Stimulated activated CD8-positive, alpha-beta memory T cell treated with anti-CD3 and anti-CD28 coated beads, Interleukin-7, amount 100 ng/mL, for 48 hours (primary cell): Measurements from ENCODE around the gene ATXN7L3B.

Experiments
- DNase-seq, 2 donors: peaks; one replicate each; pipeline ENCODE4 v3.0.0-alpha.2; 2020; ENCODE audit warnings: low read depth in 1 of 2; ENCODE audit errors: extremely low read depth in 1 of 2

The ATXN7L3B gene

DNA sequence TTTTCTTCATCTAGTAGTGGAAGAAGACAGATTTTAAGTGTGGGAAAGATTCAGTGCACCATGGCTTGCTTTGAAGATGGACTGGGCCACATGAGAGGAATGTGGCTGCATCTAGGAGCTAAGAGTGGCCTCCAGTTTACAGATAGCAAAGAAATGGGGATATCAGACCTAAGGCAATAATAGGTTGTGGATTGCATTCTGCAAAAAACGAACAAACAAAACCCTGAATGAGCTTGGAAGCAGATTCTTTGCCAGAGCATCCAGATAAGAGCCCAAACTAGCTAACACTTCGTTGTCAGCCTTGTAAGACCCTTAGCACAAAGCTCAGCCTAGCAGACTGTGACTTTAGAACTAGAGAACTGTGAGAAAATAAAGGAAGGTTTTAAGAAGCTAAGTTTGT is 9.6 kb downstream of the ATXN7L3B start:
- no peak for DNase-seq

DNA sequence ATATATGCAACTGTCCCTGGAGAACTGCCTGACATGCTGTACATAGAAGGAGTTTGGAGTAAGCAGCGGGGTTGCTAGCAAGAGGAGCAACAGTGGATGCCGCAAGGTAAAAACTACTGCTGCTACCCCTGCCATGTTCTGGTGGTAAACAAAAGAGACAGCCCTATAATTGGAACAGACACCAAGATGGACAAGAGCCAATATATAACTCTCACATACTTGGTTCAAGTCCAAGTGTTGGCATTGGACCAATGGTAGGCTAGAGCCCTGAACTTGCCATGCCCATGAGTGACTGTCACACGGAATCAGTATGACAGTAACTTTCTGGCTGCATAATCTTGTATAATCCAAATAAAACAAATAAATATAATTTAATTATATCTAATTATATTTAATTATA is 13.7 kb downstream of the ATXN7L3B start:
- no peak for DNase-seq

DNA sequence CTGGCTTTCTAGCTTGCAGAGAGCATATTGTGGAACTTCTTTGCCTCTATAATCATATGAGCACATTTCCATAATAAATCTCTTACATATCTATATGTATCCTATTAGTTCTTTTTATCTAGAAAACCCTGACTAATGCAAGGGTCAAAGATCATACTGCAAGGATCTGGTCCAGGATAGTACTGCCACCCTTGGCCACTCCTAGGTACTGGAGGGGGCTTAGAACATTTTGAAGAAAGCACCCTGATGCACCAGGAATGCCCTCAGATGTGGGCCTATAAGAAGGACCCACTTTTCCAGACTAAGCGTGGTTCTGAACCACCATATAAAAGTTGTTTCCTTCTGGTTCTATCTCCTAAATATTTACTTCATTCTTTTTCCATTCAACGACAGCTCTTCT is 14.6 kb downstream of the ATXN7L3B start:
- no peak for DNase-seq

DNA sequence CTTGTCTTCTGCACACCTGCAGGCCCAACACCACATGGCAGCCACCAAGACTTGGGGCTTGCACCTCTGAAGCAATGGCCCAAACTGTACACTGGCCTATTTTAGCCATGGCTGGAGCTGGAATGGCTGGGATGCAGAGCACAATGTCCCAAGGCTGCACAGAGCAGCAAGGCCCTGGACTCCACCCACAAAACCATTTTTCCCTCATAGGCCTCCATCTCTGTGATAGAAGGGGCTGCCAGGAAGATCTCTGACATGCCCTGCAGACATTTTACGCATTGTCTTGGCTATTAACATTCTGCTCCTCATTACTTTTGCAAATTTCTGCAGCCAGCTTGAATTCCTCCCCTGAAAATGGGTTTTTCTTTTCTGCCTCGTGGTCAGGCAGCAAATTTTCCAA is 22.1 kb downstream of the ATXN7L3B start:
- DNase-seq, result no peak

DNA sequence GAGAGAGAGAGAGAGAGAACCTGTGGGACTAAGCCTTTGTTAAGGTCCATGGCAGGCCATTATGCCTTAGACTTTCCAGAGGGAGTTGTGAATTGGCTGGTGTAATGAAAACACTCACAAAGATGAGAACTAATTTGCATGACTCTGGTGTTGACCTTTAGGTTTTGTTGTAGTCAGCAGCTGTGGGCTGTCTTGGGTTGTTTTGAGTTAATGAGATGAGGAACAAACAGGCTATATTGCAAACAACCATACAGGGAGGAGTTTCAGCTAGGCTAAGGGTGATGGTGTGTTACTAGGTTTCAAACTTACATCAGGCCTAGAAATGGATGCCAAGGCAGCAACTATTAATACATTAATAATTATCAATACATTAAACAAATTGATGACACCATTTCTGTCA is 26.3 kb downstream of the ATXN7L3B start:
- no peak for DNase-seq

DNA sequence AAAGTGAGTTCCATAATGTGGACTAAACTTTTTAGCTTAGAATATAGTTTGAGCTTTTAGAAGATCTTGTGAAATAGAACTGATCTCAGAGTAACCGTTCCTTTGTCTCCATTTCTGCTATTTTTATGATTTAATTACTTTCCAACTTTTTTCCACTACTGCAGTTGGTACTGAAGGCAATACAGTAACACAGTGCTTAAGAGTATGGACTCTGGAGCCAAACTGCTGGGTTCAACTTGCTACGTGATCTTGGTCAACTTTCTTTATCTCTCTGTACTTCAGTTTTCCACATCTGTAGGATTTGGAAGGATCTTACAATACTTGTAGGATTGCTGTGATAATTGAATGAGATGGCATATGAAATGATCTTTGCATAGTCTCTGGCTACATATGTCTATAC is 40.9 kb downstream of the ATXN7L3B start:
- no peak for DNase-seq

DNA sequence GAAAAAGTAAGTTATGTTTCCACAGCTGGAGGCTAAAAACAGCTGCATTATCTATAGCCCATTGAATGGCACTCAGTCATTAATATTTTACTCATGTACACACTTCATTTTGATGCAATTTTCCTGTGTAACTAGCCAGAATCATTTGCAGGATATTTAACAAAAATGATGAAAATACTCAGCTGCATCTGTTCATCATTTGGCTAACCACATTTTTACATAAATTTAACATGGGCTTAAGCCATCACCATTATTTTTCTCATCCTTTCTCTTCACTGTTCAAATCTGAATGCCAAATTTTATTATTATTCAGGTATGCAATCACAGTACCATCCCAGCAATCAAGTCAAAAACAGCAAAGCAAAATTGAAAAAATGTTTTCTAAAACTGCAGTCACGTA is 41.8 kb downstream of the ATXN7L3B start:
- DNase-seq, result no peak

DNA sequence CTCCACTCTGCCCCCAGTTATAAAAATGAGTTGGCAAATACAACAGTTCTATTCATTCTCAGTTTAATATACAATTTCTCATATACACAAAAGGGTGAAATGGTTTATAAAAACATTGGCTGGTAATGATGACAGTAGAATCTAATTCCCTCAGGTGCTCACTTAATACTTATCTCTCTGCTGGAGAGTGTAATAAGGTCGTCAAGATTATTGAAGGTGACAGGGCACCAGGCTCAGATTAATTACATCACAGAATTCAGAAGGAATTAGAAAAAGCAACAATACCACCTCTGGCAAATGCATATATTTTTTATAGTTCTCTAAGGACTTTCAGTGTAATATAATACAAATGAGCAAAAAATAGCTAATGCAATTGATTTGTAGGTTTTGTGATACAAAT is 42.3 kb downstream of the ATXN7L3B start:
- DNase-seq, result no peak

DNA sequence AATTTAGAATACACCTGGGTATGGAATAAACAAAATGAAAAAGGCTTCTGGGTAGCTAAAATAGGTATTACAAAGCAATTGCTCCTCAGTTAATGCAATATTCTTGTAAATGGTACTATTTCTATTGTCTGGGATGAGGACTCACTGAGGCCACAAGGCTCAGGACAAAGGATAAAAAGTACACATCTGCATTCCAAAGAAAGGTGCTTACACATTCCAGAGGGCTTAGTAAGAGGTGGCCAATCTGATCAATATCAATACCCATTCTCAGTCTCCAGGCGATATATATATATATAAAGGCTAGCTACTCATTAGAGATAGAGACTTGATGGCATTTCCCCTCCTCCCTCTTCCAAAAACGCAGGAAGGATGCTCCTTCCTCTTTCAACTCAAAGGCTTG is 43.8 kb downstream of the ATXN7L3B start:
- no peak for DNase-seq

DNA sequence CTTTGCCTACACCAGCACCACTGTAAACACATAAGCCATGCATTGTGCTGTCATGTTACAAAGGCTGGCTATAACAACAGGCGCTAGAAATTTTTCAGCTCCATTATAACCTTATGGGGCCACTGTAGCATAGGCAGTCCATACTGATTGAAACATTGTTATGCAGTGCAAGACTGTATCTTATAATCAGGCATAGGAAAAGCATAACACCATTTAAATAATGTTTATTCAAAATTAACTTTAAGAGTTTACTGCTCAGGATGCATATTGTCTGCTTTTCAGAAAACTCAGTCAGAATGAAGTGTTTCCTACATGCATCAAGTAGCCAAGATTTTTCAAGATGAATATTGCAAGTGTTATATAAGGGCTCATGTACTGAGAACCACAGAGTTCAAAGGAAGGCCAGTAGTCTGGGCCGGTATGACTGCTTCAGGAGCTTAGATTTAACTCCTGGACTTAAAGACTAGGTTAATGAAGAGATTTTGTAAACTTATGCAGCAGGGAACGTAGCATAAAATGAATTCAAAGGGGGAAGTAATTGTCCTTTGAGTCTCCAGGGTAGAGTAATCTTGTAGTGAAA is 46.9 kb downstream of the ATXN7L3B start:
- no peak for DNase-seq

DNA sequence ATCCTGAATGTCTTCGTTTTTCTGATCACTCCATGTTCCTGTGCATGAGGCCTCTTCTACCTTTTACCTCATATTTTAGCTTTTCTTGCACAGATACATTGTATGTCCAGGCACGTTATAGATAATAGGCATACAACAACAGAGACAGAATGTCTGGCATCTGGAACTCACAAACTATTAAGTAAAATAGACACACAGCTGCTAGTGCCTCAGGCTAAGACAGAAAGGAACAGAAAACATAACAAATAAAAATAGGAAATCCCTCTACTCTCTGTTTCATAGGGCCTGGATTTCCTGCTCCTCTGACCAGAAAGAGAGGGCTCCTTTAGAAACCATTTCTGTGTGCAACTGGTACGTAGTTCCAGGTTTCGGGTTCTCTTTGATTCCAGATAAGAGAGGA is 48.6 kb downstream of the ATXN7L3B start:
- DNase-seq, result no peak
